H7 (cell line): ENCODE measurements around the gene PCDH9. TPM values are rescaled to one million over a fixed set of nuclear protein-coding genes. Genes with fewer than 3 reads are reported as not detected.

Source experiments
- DNase-seq: peaks from one replicate; pipeline ENCODE4 v3.0.0; 2012
- H3K27me3 ChIP-seq: 2 replicates; pipeline ENCODE4 v1.6.0; 2011; ENCODE audit warnings: mild to moderate bottlenecking, low read length; ENCODE audit not compliant: control insufficient read depth, insufficient read depth
- H3K36me3 ChIP-seq: replicated peaks from 2 replicates; pipeline ENCODE4 v1.5.1; 2011; ENCODE audit warnings: low read length; ENCODE audit not compliant: control insufficient read depth, insufficient read depth
- H3K4me3 ChIP-seq: 2 replicates; pipeline ENCODE4 v1.5.1; 2011; ENCODE audit warnings: low read depth, mild to moderate bottlenecking, control low read depth, low read length, moderate library complexity; ENCODE audit not compliant: insufficient read depth
- total RNA-seq: library from RNA; depleted of rRNA; stranded (reverse); fragments of >200 nt; shearing (Covaris generic); gene quantifications from 2 replicates; pipeline ENCODE4 v1.2.3, GENCODE V29; 2014

Gene PCDH9
- total RNA-seq, 1 experiment from 2014 or later, result 0.14 TPM

DNA sequence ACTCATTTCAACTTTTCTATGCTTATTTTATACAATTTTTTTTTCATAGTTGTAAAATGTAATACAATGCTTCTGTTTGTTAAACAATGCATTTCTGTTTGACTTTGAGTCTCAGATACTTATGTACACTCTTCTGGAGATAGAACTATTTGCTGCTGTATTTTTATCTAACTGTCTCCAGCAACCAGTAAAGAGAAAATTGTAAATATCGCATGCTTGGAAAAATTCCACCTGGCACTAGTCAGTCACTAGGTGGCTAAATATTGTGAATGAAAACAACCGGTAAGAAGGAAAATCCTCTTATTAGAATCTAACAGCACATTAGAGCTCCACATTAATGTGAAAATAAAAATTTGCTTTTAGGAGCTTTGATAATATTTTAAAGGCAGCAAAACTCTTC, 876.5 kb downstream of the PCDH9 start:
- H3K36me3 ChIP-seq, result no peaks in the 10 kb centered on the region
- H3K27me3 ChIP-seq, result no peaks in the 10 kb centered on the region
- DNase-seq, result no peak
- H3K4me3 ChIP-seq, result no peak overlapping the region

DNA sequence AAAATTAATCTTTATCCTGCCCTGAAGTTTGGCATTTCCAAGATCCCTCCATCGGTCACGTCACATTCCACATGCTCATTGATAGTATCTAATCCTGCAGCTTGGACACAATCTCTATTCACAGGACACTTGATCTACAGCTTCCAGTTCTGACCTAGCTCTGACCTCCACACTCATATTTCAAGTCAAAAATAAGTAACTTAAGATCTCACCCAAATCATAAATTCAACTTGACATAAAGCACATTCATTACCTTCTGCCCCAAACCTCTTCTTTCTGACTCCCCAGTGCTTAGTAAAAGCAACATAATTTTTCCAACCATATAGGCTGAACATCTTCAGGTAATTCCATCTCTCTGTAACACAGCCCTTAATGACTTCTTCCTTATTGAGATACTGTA, 880.2 kb downstream of the PCDH9 start:
- Histone ChIP-seq H3K4me3 (no peak overlapping the region), H3K36me3 (no peaks in the 10 kb centered on the region), H3K27me3 (no peaks in the 10 kb centered on the region)
- no peak for DNase-seq

DNA sequence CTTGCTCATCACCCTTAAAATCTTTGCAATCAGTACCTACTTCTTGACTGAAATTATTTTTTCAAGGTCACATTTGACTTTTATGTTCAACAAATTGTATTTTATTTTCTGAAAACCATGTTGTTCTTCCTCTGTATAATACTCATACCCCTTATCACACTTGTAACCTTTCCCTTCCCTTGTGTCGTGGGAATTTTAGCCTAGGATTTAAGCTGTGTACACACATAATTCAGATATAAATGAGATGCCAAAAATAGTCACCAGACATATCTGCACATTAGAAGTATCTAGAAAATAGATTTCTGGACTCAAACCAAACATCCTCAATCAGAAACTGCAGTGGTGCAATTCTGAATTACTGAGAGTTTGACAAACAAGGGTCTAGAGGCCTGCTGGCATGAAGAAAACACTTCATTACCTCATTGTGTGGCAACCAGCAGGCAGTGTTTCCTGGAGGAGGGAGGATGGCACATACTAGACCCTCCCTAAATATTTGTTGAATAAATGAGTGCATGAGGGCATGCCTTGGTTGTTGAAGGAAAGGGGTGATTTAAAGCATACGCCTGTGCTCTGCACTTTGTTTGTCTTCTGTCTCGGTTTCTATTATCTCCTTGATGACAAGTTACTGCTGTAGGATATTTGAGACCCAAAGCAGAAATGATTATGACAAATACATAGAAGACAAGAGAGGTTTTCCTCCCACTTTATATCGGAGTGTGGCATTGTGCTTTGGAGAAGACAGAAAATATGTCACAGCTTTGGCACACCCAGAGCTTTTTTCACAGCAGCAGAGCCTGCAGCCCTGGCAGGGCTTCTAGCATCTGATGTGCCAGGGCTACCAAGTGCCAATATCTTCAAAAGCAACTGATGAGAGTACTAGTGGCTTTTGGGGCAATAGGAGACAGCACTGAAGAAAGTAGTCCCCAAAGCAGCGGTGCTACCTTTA, 881.1 kb downstream of the PCDH9 start:
- H3K36me3 ChIP-seq, result no peaks in the 10 kb centered on the region
- no peak overlapping the region for H3K4me3 ChIP-seq
- no peaks in the 10 kb centered on the region for H3K27me3 ChIP-seq
- no peak for DNase-seq

DNA sequence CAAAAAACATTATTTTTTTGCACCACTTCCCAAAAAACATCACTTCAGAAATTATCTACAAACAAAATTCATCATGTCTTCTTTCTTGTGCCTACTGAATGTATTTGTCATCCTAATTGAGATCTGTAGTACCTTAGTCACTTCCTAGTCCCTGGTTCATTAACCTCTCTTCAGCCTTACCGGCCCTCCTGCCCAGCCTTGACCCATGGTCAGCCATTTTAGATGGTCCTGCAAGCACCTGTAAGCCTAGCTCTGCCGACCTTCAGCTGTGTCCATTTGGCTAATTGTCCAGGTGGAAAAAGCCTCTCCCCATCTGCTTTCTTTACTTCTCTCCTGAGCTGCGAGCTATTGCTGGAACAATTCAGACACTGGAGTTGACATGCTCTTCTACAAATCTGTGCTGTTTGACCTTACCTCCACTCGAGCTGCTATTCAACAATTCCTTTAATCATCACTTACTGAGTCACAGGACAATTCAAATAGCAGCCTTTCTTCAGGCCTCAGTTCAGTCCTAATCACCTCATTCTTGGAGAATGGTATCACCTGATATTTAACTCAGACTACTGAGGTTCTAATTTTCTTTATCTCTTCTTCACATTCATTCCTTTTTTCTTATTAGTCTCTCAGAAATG, 882.5 kb downstream of the PCDH9 start:
- DNase-seq, result no peak
- H3K27me3 ChIP-seq, result no peaks in the 10 kb centered on the region
- no peak overlapping the region for H3K4me3 ChIP-seq
- H3K36me3 ChIP-seq, result no peaks in the 10 kb centered on the region

DNA sequence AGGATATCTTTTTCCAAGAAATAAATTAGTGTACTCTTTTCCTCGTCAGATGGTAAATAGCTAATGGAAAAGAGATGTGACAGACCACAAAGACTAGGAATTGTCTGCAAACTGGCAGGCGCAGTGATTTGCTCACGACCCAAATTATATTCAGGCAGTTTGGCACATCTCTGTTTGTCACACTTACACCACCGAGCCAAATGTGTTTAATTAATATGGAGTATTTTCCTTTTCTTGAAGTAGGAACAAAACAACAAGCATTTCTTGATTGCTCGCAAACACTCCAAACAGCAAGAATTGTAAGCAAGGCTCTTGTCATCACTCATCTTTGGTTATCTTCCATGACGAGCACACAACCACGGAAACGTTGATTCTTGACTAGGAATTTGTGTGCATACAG, 884.2 kb downstream of the PCDH9 start:
- no peak for DNase-seq

DNA sequence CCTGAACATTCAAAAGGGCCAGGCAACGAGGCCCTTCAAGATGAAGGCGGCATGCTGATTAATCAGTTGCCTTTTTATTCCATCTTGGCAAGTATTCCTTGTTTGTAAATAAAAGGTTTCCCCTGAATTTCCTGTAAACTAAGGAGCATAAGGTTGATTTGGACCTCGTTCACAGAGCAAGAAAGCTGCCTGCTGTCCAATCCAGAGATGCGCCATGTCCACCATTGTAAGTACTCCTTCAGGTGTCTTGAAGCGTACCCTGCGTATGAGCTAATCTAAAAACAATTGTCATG, 884.7 kb downstream of the PCDH9 start:
- no peak for DNase-seq
- H3K4me3 ChIP-seq, result no peak overlapping the region
- no peaks in the 10 kb centered on the region for H3K27me3 ChIP-seq
- H3K36me3 ChIP-seq, result no peaks in the 10 kb centered on the region

More for the DNA sequence above, 884.2 kb downstream of the PCDH9 start:
- Histone ChIP-seq H3K27me3 (no peaks in the 10 kb centered on the region), H3K4me3 (no peak overlapping the region), H3K36me3 (no peaks in the 10 kb centered on the region)

DNA sequence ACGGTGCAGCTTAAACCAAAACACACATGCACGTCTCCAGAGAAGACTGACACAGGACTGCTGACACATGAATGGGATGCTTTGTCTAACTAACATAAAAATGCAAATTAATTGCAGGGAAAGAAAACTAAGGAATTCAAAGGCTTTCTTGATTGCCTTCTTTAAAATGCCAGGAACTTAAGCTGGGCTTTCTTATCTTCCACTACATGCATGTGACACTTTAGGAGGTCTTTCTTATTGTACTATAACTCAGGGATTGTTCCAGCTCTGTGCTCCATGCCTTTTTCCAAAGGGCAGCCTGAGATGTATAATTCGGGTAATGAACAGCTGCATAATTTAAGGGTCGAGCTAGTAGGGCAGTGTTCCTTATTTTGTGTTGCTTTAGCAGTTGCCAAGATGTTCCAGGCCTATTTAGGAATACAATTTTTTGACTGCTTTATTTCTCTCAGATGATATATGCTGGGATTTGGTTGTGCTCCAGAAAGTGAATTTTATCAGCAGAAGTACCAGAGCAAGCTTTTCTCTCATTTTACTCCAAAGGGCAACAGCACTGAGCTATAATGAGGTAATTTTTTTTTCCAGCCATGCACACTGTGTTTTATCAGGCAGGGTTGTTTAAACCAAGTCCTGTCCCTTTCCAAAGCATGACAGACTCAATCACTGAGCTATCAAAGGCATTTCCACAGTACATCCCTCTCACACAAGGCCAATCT, 885.2 kb downstream of the PCDH9 start:
- Histone ChIP-seq H3K27me3 (no peaks in the 10 kb centered on the region), H3K36me3 (no peaks in the 10 kb centered on the region), H3K4me3 (no peak overlapping the region)
- no peak for DNase-seq

DNA sequence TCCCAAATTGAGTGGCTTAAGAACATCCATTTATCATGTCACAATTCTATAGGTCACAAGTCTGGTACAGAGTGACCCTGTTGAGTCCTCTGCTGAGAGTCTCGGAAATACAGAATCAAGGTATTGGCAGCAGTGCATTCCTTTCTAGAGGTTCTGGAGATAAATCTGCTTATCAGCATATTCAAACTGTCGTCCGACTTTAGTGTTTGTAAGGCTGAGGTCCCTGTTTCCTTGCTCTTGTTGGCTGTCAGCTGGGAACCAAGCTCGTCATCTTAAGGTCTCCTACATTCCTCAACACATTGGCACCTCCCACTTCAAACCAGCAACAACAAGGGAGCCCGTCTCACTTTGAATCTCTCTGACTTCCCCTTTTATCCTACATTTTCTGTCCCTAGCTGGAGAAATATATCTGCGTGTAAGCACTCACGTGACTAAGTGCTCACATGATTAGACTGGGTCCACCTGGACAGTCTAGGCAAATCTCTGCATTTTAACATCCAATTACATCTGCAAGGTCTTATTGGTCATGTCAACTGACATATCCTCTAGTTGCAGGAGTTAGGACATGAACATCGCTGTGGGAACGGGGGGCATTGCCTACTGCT, 886.8 kb downstream of the PCDH9 start:
- Histone ChIP-seq H3K4me3 (no peak overlapping the region), H3K27me3 (no peaks in the 10 kb centered on the region), H3K36me3 (no peaks in the 10 kb centered on the region)
- no peak for DNase-seq

DNA sequence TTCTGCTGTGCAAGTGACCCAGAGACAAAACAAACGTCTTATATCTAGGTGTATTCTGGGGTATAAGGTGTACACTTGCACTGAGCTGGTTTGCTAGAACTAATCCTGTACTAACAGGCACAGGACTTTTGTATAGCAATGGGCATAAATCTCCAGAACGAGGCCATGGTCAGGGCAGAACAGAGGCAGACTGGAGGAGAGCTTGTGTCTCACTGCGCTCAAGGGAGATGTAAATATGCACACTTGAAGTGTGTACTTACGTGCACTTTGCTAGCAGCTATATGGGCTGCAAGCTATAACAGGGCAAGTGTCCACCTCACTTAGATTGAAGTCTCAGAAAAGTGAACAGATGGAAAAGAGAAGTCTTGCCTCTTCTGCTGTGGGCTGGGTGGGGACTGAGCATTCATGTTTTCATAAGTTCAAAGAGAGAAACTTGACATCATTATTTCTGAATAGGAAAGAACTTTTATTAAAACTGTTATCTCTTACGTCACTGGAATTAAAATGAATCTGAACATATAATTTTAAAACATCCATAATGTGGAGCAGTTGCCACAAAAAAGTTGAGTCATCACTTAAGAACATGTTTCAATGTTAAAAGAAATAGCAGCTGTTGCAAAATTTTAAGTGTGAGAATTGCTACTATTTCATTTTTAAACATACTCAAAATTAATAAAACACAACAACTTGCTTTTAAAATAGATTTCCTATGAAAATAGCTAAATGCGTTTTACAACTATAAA, 888.3 kb downstream of the PCDH9 start:
- no peak overlapping the region for H3K4me3 ChIP-seq

DNA sequence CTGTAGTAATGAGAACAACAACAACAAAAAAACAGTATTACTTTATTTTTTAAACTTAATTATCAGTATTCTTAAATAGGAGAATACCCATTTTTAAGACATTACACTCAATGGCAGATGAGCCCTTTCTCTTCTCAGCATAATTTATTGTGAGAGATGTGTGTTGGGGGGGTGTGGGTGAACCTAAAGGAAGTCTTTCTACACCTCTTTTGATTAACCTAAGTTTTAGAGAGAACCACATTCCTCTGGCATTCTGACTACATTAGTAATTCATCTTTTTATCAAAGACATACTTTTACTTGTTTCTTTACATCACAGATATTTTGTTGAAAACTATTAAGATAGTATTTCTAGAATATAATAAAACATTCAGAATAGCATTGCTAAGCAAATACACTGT, 890.9 kb downstream of the PCDH9 start:
- Histone ChIP-seq H3K4me3 (no peak overlapping the region), H3K27me3 (no peaks in the 10 kb centered on the region), H3K36me3 (no peaks in the 10 kb centered on the region)
- DNase-seq, result no peak

More for the DNA sequence above, 888.3 kb downstream of the PCDH9 start:
- no peak for DNase-seq
- Histone ChIP-seq H3K27me3 (no peaks in the 10 kb centered on the region), H3K36me3 (no peaks in the 10 kb centered on the region)

DNA sequence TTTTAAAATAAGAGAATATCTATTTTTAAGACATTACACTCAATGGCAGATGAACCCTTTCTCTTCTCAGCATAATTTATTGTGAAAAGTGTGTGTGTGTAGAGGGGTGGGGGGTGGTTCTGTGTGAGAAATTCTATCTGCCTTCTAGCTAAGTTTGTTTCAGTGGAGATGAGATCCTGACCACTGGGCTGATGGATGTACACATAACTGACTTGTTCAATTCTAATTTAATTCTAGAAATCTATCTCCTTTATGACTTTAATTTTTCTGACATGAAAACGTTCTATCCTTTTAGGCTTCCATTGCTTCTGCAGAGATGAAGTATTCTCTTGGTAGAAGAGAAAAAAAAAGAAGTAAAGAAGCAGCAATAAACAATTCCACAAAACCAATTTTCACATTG, 891.6 kb downstream of the PCDH9 start:
- H3K36me3 ChIP-seq, result no peaks in the 10 kb centered on the region
- DNase-seq, result no peak
- no peaks in the 10 kb centered on the region for H3K27me3 ChIP-seq
- no peak overlapping the region for H3K4me3 ChIP-seq

DNA sequence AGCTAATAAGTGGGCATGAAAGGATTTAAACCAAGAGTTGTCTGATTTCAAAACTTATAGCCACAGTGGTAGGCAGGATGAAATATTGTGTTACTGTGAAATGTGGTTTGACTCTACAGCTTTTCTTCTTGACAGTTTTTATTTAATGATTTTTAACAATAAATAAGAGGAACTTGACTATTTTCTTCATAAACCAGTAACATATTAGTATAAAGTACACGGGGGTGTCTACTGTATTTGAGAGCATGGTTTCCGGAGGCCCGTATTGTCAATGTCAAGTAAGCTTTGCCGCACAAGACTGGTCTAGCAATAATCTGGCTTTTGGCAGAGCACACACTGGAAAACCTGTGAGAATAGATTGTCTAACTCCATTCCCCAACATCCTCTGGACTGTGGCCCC, 894.5 kb downstream of the PCDH9 start:
- no peak for DNase-seq
- Histone ChIP-seq H3K4me3 (no peak overlapping the region), H3K27me3 (no peaks in the 10 kb centered on the region), H3K36me3 (no peaks in the 10 kb centered on the region)

DNA sequence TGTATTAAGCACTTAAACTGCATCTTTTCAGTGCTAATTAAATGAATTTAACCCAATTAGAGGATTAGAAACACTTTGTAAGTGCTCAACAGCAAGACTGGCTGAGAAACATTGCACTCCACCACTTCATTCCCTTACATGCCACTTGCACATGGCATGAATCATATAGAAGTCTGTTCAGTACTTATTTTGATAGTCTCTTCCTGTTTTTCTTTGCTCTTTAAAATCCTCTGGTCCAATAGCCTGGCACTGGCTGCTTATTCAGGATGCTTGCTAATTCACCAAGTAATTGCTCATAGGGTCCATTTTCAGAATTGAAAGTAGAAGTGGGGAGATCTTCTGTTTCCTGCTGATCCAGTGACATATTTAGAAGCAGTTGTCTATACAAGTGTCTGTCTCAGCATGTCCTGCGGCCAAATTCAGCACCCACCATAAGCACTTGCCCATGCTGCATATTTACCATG, 900.1 kb downstream of the PCDH9 start:
- no peak for DNase-seq
- Histone ChIP-seq H3K27me3 (no peaks in the 10 kb centered on the region), H3K4me3 (no peak overlapping the region), H3K36me3 (no peaks in the 10 kb centered on the region)

DNA sequence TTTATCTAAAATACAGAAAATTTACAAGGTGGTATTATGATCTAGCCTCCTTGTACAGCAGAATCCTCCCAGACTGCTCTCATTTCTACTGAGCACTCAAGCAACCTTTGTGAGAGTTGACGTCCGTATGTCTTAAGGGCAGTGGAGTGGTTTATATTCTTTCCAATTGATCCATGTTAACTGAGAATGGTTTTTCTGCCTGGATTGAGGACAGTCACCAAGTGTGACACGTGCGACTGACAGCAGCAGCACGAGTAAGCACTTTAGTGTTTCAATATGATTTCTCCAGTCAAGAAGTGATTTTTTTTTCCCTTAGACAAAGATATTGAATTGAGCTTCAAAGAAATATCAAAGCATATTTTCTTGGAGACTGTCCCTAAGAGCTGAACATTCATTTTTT, 901.7 kb downstream of the PCDH9 start:
- H3K4me3 ChIP-seq, result no peak overlapping the region
- DNase-seq, result no peak
- no peaks in the 10 kb centered on the region for H3K27me3 ChIP-seq
- no peaks in the 10 kb centered on the region for H3K36me3 ChIP-seq
